Fibroblast of skin of right biceps (primary cell): Measurements from ENCODE around the gene SH2D1B.
A peak's percentile ranks its signal among the peaks of the same experiment; 100 is the strongest.
"Not testable (repeated sequence)": the region's sequence is repeated elsewhere in the genome, so short reads cannot be mapped to it uniquely, and the experiment has no call there.

Experiments
- DNase-seq: peaks from one replicate; pipeline ENCODE4 v3.0.0-alpha.2; 2013

The SH2D1B gene

DNA sequence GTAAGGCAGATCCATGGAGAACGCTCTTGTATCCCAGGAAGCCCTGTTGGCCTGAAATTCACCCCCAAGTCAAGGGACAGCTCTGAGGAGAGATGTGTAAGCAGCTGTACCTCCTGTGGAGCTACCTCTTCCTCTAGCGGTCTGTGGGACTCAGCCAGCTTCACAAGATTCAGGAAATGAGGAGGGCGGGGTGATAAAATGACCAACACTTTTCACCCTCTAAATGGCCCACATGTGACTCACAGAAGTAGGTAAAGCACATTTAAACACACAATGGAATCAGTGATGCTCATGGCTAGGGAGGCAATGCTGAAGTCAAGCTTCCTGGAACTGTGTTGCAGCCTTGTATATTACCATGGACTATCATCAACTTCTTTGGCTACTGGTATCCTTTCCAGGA lies at the start of gene SH2D1B:
Gene SH2D1B, minus strand, starts transcription at position 135 of the 400 bp plus-strand sequence. Its CDS starts 120 bp downstream, at position 15.
- DNase-seq = no peak

- DNase-seq = peak; percentile 48
Measured at GRCh38 chr1:162458236-162458635, 46.3 kb upstream of the SH2D1B start.

DNA sequence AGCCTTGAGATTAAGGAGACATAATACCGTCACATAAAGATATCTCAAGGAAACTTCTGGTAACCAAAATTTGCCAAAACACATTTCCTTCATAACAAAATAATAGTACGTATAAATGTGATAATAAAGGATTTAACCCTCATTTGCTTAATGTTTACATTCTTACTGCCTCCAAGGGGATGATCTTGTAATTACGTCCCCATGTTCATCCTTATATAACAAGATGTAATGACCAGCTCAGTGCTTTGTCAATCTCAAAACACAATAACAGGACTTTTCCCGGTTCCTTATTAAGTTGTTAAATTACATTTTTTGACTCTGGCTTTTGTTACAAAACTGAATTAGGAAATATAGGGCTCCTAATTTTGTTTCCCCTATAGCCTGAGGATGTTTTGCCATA lies 44.4 kb upstream of the SH2D1B start:
- no peak for DNase-seq

DNA sequence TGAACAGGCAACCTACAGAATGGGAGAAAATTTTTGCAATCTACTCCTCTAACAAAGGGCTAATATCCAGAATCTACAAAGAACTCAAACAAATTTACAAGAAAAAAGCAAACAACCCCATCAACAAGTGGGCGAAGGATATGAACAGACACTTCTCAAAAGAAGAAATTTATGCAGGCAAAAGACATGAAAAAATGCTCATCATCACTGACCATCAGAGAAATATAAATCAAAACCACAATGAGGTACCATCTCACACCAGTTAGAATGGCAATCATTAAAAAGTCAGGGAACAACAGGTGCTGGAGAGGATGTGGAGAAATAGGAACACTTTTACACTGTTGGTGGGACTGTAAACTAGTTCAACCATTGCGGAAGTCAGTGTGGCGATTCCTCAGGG lies 42.4 kb upstream of the SH2D1B start:
- not testable (repeated sequence) for DNase-seq

GRCh38 chr1:162446946-162447345 lies 35.0 kb upstream of the SH2D1B start:
- DNase-seq = no peak

DNA sequence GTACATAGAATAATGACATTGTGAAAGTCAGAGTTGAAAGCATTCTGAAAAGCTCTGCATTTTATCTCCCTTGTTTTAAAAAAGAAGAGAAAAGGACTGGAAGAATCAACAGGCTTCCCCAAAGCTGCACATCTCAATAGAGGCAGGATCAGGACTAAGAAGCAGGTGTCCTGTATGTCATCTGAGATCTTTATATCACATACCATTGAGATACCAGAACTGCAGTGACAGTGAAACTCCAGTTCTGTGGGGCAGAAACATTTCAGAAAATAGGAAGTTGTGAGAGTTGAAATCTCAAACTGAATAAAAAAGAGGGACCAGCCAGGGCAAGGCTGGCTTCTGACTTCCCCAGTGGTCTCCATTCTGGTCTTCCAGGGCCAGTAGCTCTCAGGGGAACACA lies 33.0 kb upstream of the SH2D1B start:
- DNase-seq = no peak

- DNase-seq = not testable (repeated sequence)
Measured at GRCh38 chr1:162432977-162433713, 21.2 kb upstream of the SH2D1B start.

GRCh38 chr1:162430583-162430982 lies 18.6 kb upstream of the SH2D1B start:
- no peak for DNase-seq

- no peak for DNase-seq
Measured at GRCh38 chr1:162422662-162423375, 10.9 kb upstream of the SH2D1B start.

DNA sequence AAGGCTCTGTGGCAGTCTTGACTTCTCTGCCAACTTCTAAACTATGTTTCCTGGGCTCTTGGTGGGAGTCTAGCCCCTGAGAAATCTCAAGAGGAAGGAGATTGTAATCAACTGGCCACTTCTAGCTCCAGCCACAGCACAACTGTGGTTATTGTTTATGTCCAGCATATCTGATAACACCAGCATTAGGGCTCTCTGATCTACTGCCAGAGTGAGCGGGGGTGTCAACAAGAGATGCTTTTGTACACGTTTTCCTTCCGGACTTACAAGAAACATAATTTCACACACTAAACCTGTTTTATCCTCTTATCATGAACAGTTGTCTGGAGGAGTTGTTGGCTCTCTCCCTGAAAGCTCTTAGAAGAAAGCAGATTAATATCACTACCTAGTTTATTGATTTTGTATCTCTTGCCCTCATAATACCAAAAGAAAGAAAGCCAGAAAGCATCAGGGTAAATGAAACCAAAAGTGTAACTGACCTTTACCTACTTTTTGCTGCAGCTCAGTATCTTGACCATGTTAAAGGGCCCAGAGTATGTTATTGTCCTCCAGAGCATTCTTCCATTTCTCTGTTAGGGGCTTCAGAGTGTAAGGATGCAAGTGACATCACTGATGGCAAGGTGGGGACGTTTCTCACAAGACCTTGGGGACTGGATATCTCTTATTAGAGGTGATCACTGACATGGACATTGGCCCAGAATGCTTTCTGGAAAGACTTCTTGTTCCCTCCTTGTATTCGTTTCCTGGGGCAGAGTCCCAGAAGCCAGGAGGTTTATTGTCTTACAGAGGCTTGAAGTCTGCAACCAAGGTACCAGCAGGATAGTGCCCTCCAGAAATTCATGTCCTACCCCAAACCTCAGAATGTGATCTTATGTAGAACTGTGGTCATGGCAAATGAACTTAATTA lies 9.6 kb upstream of the SH2D1B start:
- DNase-seq = no peak

GRCh38 chr1:162420120-162420519 lies 8.2 kb upstream of the SH2D1B start:
- no peak for DNase-seq

DNA sequence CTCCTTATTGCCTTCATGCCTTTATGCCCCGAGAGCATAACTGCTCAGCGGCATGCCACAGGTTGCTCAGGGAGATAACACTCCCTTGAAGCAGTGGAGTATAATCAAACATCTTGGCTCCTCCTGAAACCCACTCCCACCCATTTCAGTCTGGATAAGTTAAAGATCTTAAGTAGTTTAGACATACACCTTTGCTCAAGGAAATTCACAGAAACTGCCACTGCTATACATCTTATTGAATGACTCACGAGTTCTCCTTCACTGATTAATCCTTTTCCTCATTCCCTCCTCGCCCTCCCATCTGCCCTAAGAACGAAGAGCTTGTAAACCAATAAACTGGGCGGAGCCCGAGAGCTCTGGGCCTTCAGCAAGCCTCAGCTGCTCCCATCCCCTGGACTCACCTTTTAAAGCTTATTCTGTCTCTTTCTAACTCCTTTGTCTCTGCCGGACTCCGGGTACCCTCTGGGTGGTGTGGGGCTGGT lies 7.6 kb upstream of the SH2D1B start:
- not testable (repeated sequence) for DNase-seq

DNA sequence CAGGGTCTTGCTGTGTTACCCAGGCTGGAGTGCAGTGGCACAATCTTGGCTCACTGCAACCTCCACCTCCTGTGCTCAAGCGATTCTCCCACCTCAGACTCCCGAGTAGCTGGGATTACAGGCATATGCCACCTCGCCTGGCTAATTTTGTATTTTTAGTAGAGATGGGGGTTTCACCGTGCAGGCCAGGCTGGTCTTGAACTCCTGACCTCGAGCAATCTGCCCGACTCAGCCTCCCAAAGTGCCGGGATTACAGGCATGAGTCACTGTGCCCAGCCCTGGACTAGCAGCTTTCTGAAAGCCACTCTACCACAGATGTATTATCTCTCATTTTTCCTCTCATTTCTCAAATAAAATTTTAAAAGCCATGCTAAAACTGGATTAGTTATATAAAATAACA lies 6.6 kb upstream of the SH2D1B start:
- DNase-seq = not testable (repeated sequence)

GRCh38 chr1:162417650-162418049 lies 5.7 kb upstream of the SH2D1B start:
- DNase-seq = no peak

DNA sequence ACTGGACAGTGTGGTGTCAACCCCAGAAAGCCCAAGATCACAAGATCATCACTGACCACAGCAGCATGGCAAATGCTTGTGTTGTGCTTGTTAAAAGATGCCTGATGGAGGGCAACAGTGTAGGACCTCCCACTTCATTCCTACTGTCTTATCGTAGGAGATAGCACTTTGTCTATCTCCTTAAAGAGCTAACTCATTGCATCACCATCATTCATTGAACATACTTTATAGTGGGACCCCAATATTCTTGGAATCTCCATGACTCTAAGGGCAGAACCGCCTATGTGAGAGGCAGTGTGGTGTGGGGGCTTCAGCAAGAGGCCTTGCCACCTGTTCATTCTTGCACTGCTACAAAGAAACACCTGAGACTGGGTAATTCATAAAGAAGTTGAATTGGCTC lies 5.0 kb upstream of the SH2D1B start:
- DNase-seq = no peak

DNA sequence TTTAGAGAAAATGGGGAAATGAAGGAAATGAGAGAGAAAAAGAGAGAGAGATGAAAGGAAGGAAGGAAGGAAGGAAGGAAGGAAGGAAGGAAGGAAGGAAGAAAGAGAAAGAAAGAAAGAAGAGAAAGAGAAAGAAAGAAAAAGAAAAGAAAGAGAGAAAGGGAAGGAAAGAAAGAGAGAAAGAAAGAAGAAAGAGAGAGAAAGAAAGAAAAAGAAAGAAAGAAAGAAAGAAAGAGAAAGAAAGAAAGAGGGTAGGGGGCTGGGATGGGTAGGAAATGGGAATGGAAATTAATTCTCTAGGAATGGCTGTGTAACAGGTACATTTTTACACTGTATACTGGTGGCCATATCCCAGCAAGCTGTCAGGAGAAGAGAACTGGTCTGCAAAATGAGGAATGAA lies 4.3 kb upstream of the SH2D1B start:
- no peak for DNase-seq

DNA sequence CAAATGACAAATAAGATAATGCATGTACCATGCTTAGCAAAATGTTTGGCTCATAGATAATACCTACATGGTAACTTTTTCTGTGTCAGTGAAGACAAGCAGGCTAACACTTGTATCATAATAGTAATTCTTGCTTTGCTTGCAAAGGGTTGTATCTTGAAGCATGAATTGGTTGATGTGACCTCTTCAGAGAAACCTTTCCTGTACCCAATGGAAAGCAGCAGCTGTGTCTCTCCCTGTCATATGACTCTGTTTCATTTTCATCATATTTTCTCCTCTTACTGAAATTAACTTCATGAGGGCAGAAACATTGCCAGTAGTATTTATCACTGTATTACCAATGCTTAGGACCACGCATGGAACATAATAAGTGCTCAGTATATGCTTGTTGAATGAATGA lies 4.4 kb downstream of the SH2D1B start:
- DNase-seq = no peak

DNA sequence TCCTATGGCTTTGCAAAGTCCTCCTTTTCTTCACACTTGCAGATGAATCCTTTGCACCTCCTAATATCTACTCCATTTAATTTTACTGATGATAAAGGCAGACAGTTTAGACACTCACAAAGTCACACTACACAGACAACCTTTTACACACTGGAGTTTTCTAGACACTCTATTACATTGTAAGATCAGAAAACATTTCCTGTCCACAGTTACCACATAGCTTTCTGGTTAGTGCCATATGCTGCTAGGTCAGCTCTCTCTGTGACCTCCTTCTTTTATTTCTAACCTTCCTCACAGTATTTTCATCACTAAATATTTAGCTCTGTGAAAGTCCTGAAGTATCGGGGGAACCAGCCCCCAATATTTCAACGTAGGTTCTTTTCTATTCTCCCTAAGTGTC lies 5.1 kb downstream of the SH2D1B start:
- DNase-seq = no peak

- no peak for DNase-seq
Measured at GRCh38 chr1:162405800-162406199, 6.1 kb downstream of the SH2D1B start.

DNA sequence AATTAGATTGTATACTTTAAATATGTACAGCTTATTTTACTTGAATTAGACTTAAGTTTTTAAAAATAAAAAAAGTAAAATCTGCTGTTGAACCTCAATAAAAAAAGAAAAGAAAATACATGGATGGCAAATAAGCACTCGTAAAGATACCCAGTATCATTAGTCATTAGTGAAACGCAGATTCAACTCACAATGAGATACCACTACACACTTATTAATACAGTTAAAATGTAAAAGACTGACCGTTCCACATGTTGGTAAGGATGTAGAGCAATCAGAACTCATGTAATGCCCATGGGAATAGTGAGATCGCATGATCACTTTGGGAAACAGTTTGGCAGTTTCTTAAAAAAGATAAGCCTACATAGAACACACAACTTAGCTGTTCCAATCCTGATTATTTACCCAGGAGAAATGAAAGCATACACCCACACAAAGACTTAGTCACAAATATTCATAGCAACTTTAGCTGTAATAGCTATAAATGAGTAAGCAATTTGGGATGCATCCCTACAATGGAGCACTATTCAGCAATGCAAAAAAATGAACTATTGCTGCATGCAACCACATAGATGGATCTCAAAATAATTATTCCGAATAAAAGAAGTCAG lies 7.3 kb downstream of the SH2D1B start:
- DNase-seq = peak; percentile 68

GRCh38 chr1:162400790-162401355 lies 11.1 kb downstream of the SH2D1B start:
- DNase-seq = no peak

GRCh38 chr1:162398999-162399580 lies 12.8 kb downstream of the SH2D1B start:
- DNase-seq = no peak
